LNCaP clone FGC (cell line): ENCODE measurements around the gene EVC2.

Source experiments
- DNase-seq: peaks from one replicate; pipeline ENCODE4 v3.0.0-alpha.2; 2011; ENCODE audit warnings: low read depth
- H3K4me3 ChIP-seq: 2 replicates; pipeline ENCODE4 v1.5.1; 2011; ENCODE audit warnings: mild to moderate bottlenecking, low read depth, low read length, control low read depth
- TF ChIP-seq, protein P1 (sequence below): IDR thresholded peaks from 2 replicates; pipeline ENCODE4 v1.5.1; 2012; ENCODE audit warnings: mild to moderate bottlenecking; ENCODE audit not compliant: control insufficient read depth, insufficient read depth; ENCODE audit errors: extremely low read depth

Gene EVC2

GRCh38 chr4:5685296-5685695, 23.1 kb downstream of the EVC2 start:
- no peak for DNase-seq
- no peak overlapping the region for H3K4me3 ChIP-seq
- TF ChIP-seq, protein P1, sequence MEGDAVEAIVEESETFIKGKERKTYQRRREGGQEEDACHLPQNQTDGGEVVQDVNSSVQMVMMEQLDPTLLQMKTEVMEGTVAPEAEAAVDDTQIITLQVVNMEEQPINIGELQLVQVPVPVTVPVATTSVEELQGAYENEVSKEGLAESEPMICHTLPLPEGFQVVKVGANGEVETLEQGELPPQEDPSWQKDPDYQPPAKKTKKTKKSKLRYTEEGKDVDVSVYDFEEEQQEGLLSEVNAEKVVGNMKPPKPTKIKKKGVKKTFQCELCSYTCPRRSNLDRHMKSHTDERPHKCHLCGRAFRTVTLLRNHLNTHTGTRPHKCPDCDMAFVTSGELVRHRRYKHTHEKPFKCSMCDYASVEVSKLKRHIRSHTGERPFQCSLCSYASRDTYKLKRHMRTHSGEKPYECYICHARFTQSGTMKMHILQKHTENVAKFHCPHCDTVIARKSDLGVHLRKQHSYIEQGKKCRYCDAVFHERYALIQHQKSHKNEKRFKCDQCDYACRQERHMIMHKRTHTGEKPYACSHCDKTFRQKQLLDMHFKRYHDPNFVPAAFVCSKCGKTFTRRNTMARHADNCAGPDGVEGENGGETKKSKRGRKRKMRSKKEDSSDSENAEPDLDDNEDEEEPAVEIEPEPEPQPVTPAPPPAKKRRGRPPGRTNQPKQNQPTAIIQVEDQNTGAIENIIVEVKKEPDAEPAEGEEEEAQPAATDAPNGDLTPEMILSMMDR = no peak

DNA sequence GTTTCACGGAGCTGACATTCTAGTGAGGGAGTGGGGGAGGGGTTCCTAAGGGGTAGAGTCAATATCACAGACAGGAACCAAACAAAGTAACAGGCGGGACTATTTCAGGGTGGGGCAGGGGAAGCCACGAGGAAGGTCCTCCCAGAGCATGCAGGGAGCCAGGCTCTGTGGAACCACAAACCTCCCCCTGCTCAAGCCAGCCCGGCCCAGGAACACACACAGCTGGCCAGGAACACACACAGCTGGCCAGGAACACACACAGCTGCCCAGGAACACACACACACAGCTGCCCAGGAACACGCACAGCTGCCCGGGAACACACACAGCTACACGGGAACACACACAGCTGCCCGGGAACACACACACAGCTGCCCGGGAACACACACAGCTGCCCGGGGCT, 24.8 kb downstream of the EVC2 start:
- TF ChIP-seq, protein P1 = no peak
- no peak overlapping the region for H3K4me3 ChIP-seq
- DNase-seq = no peak

GRCh38 chr4:5678977-5679376, 29.4 kb downstream of the EVC2 start:
- H3K4me3 ChIP-seq = no peak overlapping the region
- TF ChIP-seq, protein P1 = no peak
- DNase-seq = no peak

DNA sequence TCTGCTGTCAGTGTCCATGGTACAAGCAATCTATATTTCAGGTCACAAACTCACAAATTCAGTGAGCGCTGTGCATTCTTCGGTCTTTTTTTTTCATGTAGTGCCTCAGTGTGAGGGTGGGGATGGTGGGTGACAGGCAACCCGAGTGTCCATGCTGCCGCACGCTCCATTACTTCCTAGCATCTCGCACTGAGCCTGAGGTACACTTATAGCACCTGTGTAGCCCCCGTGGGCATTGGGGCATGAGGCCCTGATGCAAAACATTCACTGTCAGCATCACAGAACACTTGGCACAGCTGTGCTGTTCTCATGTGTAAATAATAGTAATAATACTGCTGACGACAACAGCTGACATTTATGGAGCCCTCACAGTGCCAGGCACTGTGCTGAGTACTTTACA, 31.6 kb downstream of the EVC2 start:
- no peak for DNase-seq
- no peak overlapping the region for H3K4me3 ChIP-seq
- TF ChIP-seq, protein P1 = no peak

DNA sequence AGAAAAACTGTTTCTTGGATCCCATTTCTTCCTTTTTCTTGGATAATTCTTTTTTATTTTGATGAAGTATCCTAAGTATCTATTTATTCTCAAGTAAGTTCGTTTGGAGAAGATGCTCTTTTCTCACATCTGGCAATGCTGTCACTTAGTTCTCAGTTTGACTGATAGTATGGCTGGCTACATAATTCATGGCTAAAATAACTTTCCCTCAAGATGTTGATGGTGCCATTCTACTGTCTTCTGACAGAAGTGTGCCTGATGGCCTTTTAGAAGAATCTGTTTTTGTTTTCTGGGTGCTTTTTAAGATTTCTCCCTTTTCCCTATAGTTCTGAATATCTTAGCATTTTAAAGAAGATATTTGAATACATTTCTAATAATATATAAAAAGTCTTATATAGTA, 41.6 kb downstream of the EVC2 start:
- DNase-seq = no peak

GRCh38 chr4:5664778-5665177, 43.6 kb downstream of the EVC2 start:
- TF ChIP-seq, protein P1 = no peak
- no peak for DNase-seq
- no peak overlapping the region for H3K4me3 ChIP-seq

More for the DNA sequence above, 41.6 kb downstream of the EVC2 start:
- TF ChIP-seq, protein P1 = no peak
- H3K4me3 ChIP-seq = no peak overlapping the region

DNA sequence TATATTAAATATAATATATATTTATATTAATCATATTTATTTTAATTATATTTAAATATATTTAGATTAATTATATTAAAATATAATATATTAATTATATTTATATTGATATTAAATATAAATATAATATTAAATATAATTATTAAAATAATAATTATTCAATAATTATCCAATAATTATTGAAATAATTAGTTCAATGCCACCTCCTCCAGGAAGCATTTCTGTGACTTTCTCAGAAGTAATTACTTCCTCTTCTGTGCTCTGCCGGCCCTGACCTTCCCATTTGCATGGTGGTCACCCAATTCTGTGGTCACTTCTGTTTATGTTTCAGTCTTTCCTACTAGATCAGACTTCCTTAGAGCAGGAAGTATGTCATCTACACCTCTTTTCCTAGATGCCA, 45.8 kb downstream of the EVC2 start:
- TF ChIP-seq, protein P1 = no peak
- DNase-seq = no peak
- no peak overlapping the region for H3K4me3 ChIP-seq
